HG03342 (cell line): Measurements from ENCODE around the gene TP53TG3F.
"Not testable (repeated sequence)": the region's sequence is repeated elsewhere in the genome, so short reads cannot be mapped to it uniquely, and the experiment has no call there.

Experiments used
- ATAC-seq: cut with Tn5 transposase; IDR thresholded peaks from one replicate; pipeline ENCODE4 v1.9.1; 2021; ENCODE audit warnings: mild to moderate bottlenecking, moderate library complexity; ENCODE audit not compliant: unreplicated experiment

TP53TG3F gene, protein sequence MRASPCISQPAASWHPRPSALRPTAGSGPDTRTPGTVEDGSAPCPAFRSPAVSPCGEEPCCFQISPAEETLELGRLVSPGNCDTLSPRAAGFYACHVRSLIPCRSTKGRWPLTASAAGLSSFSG

DNA sequence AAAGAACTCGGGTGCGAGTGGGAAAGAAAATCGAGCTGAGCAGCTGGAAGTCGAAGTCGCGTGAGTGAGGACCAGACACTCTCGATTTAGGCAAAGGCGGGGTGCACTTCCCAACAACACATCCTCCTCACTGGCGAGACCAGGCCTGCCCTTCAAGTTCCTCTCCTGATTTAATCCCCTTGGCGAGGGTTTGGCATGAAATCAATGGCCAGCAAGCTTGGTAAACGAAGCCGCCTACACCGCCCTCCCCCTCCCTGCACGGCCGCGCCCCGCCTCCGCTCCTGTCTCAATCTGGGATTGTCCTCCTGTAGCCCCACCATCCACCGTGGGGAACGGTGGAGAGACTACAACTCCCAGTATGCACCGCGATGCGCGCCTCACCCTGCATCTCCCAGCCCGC, at the start of gene TP53TG3F:
TSS of gene TP53TG3F (plus strand) at position 301 of the 400 bp plus-strand sequence. CDS start at position 369, 68 bp downstream.
- ATAC-seq = not testable (repeated sequence)

DNA sequence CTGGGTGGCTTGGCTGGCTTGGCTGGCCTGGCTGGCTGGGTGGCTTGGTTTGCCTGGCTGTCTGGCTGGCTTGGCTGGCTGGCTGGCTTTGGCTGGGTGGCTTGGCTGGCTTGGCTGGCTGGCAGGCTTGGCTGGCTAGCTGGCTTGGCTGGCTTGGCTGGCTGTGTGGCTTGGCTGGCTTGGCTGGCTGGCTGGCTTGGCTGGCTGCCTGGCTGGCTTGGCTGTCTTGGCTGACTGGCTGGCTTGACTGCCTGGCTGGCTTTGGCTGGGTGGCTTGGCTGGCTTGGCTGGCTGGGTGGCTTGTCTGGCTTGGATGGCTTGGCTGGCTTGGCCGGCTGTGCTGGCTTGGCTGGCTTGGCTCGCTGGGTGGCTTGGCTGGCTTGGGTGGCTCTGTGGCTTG, 32.2 kb downstream of the TP53TG3F start:
- ATAC-seq = not testable (repeated sequence)

DNA sequence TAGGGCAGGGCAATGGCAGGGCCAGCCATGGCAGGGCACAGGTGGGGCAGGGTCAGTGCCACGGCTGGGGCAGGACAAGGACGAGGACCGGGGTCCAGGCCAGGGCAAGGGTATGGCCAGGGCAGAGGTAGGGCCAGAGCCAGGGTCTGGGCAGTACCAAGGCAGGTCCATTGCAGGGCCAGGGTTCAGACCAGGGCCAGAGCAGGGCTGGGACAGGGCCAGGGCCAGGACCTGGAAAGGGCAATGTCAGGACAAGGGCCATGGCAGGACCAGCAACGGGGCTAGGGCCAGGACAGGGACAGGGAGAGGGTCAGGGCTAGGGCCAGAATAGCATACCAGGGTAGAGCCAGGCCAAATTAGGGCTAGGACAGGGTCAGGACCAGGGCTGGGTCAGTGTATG, 47.8 kb downstream of the TP53TG3F start:
- ATAC-seq = not testable (repeated sequence)

GRCh38 chr16:33509070-33509469, 49.7 kb downstream of the TP53TG3F start:
- ATAC-seq = not testable (repeated sequence)

- ATAC-seq = not testable (repeated sequence)
These were observed 50.5 kb downstream of the TP53TG3F start for GRCh38 chr16:33509906-33510305.
